NCI-H69 (cell line): ENCODE measurements around the gene DDI2.

Experiments used
- DNase-seq: peaks from one replicate; lab custom pipeline; 2025; lab: John Stamatoyannopoulos, UW

Gene DDI2

DNA sequence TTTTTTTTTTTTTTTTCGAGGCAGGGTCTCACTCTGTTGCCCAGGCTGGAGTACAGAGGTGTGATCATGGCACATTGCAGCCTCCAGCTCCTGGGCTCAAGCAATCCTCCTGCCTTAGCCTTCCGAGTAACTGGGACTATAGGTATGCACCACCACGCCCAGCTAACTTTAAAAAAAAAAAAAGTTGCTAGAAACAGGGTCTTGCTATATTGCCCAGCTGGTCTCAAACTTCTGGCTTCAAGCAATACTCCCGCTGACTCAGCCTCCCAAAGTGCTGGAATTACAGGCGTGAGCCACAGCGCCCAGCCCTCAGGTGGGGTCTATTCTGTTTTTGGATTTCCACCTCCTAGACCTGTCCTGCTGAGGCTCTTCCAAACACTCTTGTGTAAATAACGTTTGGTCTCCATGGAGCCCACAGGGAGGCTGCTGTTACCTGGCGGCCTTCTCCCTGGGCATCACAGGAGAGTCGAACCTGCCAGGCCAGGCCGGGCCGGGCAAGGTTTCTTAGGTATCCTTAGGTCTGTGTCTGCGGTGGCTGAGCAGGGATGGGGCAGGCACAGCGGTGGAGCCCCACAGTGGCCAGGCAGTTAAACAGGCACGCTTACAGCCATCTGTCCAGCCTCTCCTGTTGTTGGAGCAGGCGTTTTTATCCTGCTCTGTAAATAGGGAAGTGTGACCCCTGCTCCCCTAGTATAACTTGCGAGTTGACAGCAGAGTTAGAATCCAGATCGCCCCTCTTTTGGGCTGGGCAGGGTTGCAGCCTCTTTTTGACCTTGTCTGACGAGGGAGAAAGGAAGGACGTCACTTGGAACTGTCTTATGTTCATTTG lies 85.7 kb downstream of the DDI2 start:
- peak; percentile 40 for DNase-seq

DNA sequence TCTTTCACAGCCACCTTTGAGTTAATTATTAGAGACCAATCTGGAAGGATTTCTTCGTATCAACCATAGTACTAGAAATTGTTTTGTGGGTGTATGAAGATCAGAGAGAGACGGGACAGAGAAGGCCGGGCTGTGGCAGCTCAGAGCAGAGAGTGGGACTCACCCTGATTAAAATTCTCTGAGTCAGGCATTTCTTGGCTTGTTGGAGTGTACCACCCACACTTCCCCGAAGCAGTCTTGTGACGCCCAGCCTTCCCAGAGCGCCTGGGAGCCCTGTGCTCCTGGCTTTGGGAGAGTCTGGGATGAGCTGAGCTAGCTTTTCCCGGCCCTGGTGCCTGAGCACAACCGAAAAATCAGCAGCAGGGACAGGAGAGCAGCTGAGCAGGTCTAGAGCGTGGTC lies 86.3 kb downstream of the DDI2 start:
- DNase-seq, result no peak

- no peak for DNase-seq
Measured at GRCh38 chr1:15704526-15705183, 87.4 kb downstream of the DDI2 start.

DNA sequence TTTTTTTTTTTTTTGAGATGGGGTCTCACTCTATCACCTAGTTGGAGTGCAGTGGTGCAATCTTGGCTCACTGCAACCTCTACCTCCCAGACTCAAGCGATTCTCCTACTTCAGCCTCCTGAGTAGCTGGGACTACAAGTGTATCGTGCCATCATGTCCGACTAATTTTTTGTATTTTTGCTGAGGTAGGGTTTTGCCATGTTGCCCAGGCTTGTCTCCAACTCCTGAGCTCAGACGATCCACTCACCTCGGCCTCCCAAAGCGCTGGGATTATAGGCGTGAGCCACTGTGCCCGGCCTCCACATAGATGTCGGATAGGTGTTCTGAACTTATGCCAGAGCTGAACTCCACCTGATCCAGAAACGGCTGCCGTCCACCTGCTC lies 87.9 kb downstream of the DDI2 start:
- no peak for DNase-seq

- DNase-seq, result no peak
Measured at GRCh38 chr1:15706751-15707150, 89.5 kb downstream of the DDI2 start.

- DNase-seq, result no peak
Measured at GRCh38 chr1:15707239-15707925, 90.1 kb downstream of the DDI2 start.

- DNase-seq, result no peak
Measured at GRCh38 chr1:15708486-15709137, 91.4 kb downstream of the DDI2 start.

DNA sequence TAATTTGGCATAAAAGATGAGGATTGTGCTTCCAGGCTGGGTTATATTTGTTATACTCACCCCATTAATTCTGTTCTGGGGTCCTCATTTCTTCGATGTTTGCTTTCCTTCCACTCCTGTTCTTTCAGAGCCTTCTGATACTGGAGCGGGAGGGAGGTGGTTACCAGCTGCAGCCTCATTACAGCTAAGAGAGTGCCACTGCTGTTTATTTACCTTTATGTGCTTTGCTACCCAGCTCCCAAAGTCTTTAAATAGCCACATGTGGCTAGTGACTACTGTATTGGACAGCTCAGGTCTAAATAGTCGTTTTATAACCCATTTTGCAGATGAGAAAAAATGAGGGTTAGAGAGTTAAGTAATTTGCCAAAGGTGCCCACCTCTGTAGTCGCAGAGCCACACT lies 92.0 kb downstream of the DDI2 start:
- peak; percentile 81 for DNase-seq

DNA sequence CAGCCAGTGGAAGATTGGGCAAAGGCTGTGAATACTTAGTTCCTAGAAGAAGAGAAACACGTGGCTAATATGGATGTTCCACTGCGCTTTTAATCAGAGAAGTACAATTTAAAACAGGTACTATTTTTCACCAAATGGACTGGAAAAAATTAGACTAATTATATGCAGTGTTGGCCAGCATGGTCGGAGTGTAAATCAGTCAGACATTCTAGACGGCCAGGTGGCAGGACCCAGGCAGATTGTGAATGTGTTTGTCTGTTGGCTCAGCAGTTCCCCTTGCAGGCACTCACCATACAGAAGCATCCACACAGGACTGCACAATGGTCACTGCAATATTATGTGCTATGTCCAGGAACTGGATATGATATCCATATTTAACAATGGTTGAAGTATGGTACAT lies 94.9 kb downstream of the DDI2 start:
- peak; percentile 76 for DNase-seq

GRCh38 chr1:15714406-15715136 lies 97.3 kb downstream of the DDI2 start:
- no peak for DNase-seq

DNA sequence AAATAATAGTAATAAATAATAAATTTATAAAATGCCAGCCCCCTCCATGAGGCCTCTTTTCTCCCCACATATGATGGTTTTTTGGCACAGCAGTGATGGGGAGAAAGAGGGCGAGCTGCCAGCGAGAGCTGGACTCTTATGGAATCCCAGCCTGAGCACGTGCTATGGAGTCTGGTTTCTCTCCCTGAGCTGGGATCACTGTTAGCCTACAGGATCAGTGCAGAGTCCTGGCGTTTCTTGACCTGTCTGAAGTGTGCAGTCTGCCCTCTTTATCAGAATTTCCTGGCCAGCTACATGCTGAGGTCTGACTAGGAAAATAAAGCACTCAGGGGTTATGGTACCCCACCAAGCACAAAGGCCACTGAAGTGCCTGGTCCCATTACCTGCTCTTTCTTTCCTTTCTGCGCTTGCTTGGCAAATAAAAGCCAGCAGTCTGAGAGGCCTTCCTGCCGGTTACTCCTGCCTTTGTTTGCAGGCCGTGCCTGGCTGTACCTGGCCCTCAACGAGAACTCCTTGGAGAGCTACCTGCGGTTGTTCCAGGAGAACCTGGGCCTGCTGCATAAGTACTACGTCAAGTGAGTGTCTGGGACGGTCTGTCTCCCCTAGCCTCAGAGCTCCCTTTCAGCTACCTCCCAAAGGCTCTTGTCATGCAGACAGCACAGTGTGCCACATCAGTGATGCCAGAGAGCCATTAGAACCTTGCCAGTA lies 100.3 kb downstream of the DDI2 start:
- DNase-seq, result no peak

GRCh38 chr1:15718199-15718601 lies 100.9 kb downstream of the DDI2 start:
- DNase-seq, result no peak
